T follicular helper cell (primary cell): ENCODE measurements around the gene TARDBP.
"Not testable (repeated sequence)": the region's sequence is repeated elsewhere in the genome, so short reads cannot be mapped to it uniquely, and the experiment has no call there.

ENCODE experiments used
- DNase-seq: peaks from one replicate; pipeline ENCODE4 v3.0.0-alpha.2; 2020; ENCODE audit warnings: low read depth

Gene TARDBP

GRCh38 chr1:10992864-10993263 lies 19.6 kb upstream of the TARDBP start:
- DNase-seq, result no peak

- DNase-seq, result no peak
Measured at GRCh38 chr1:10996100-10996499, 16.4 kb upstream of the TARDBP start.

- DNase-seq, result no peak
Measured at GRCh38 chr1:11000526-11000925, 11.9 kb upstream of the TARDBP start.

DNA sequence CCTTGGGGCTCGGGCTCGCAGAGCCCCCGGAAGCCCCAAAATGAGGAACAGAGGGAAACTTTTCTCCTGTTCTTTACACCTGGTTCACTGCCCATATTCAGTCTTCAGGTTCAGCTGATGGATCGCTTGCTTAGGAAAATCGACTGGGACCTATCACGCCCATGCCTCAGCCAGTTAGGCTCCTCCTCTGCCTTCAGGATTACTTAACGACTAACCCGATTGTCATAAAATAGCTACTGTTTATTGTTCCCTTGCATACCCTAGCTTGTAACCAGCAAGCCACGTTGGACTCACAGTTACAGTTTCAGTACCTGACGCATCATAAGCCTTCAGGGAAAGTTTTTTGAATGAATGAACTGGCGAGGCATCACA lies 692 bp downstream of the TARDBP start:
- no peak for DNase-seq

GRCh38 chr1:11019358-11019757 lies 6.9 kb downstream of the TARDBP start:
- DNase-seq, result not testable (repeated sequence)

DNA sequence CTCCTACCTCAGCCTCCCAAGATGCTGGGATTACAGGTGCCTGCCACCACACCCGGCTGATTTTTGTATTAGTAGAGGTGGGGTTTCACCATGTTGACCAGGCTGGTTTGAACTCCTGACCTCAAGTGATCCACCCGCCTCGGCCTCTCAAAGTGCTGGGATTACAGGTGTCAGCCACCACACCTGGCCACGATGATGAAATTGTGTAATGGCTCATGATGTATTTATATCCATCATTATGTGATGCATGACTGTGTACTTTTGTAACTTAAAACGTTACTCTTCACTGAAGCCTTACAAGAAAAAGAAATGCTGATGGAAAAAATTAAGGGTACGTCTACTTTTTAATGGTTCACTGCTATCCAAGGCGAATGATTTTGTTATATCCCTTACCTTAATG lies 7.5 kb downstream of the TARDBP start:
- DNase-seq, result no peak

DNA sequence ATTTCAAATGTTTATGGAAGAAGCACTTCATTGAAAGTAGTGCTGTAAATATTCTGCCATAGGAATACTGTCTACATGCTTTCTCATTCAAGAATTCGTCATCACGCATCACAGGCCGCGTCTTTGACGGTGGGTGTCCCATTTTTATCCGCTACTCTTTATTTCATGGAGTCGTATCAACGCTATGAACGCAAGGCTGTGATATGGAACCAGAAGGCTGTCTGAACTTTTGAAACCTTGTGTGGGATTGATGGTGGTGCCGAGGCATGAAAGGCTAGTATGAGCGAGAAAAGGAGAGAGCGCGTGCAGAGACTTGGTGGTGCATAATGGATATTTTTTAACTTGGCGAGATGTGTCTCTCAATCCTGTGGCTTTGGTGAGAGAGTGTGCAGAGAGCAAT lies 10.7 kb downstream of the TARDBP start:
- no peak for DNase-seq

DNA sequence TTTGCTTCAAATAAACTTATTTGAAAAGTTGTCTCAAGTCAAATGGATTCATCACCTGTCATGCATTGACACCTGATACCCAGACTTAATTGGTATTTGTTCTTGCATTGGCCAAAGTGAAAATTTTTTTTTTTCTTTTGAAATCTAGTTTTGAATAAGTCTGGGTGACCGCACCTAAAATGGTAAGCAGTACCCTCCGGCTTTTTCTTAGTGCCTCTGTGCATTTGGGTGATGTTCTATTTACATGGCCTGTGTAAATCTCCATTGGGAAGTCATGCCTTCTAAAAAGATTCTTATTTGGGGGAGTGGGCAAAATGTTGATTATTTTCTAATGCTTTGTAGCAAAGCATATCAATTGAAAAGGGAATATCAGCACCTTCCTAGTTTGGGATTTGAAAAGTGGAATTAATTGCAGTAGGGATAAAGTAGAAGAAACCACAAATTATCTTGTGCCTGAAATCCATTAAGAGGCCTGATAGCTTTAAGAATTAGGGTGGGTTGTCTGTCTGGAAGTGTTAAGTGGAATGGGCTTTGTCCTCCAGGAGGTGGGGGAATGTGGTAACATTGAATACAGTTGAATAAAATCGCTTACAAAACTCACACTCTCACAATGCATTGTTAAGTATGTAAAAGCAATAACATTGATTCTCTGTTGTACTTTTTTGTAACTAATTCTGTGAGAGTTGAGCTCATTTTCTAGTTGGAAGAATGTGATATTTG lies 11.9 kb downstream of the TARDBP start:
- DNase-seq, result no peak

GRCh38 chr1:11024874-11025203 lies 12.4 kb downstream of the TARDBP start:
- no peak for DNase-seq

DNA sequence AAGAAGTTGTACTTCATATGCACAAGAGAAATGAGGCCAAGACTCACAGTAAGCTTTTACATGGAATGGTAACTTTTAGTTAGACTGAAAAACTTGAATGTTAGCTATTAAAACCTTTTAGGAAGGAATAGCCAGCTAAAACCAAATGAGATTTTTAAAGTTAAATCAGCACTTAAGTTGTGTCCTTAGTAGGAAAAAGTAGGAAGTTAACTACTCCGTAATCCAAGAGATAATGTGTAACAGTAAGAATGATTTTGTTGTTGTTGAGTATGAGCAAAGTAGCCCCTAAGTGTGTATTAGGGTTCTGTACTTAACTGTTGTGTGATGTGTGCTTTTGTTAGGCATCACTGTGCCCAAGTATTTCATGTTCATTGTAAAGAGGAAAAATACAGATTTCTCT lies 13.2 kb downstream of the TARDBP start:
- DNase-seq, result no peak

DNA sequence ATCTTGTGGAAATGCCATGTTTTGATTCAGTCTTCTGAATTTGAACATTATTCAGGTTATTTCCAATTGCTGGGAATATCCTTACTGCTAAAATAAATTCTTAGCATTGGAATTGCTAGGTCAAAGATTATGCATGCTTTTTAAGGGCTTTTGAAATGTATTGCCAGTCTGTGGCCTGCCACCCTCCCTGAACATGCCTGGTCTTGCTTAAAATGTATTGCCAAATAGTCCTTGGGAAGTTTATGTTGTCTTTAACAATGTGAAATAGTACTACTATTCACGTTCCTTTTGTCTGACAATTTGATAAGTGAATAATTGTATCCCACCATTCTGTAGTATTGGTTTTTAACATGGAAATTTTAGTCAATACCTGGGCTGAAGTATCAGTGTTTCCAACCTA lies 13.6 kb downstream of the TARDBP start:
- DNase-seq, result no peak

GRCh38 chr1:11026903-11027302 lies 14.4 kb downstream of the TARDBP start:
- DNase-seq, result no peak

DNA sequence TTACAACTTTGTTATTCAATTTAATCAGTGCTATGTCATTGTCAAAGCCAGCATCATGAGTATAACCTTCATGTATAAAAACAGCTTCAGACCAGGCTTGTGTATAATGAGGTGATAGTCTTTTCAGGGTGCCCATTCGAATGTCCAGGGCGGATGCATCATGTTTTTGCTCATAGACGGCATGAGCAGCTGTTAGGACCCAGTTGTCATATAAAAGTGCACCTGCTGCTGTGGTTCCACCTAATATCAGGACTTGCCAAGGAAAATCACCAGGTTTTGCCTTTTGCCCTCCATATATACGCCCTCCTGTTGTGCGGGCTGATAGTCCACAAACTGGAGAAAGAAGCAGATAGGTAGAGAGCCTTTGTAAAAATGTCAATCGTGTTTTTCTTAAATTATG lies 14.9 kb downstream of the TARDBP start:
- no peak for DNase-seq

DNA sequence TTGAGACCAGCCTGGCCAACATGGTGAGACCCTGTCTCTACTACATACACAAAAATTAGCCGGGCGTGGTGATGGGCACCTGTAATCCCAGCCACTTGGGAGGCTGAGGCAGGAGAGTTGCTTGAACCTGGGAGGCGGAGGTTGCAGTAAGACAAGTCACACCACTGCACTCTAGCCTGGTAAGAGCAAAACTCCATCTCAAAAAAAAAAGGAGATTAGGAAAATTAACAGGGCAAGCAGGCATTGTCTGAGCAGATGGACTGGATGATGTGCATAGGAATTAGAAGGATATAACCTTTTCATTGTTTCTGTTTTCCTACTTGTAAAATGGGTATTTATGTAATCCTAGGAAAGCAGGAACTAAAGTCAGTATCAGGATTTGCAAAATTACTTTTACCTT lies 15.6 kb downstream of the TARDBP start:
- DNase-seq, result no peak

DNA sequence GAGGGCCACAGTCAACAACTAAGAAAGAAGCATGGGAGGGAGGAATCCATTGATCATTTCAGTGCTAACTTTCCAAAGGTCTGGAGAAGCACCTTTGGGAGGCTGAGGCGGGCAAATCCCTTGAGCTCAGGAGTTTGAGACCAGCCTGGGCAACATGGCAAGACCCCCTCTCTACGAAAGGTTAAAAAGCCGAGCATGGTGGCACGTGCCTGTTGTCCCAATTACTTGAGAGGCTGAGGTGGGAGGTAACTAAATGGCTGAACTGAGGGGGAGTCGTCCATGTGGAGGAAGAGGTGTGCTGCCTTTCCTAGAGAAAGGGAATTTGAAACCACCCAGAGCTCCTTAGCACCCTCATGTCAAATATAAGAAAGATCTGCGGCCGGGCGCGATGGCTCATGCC lies 18.4 kb downstream of the TARDBP start:
- no peak for DNase-seq

GRCh38 chr1:11031624-11032262 lies 19.3 kb downstream of the TARDBP start:
- no peak for DNase-seq

GRCh38 chr1:11037019-11037739 lies 24.7 kb downstream of the TARDBP start:
- DNase-seq, result not testable (repeated sequence)

GRCh38 chr1:11037740-11038182 lies 25.3 kb downstream of the TARDBP start:
- peak; percentile 80 for DNase-seq

DNA sequence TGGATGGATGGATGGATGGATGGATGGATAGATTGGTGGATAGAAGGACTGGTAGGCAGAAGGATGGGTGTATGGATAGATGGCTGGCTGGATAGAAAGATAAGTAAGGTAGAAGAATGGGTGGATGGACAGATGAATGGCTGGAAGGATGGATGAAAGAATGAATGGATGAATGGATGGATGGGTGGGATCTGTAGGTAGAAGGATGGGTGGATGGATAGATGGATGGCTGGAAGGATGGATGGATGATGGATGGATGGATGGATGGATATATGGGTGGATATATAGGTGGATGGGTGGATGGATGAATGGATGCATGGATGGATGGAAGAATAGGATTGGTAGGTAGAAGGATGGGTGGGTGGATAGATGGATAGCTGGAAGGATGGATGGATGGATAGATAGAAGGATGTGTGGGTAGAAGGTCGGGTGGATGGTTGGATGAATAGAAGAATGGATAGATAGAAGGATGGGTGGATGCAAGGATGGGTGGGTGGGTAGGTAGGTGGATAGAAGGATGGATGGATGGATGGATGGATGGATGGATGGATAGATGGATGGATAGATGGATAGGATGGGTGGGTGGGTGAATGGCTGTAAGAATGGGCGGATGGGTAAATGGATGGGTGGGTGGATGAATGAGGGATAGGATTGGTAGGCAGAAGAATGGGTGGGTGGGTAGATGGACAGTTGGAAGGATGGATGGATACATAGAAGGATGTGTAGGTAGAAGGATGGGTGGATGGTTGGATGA lies 27.1 kb downstream of the TARDBP start:
- DNase-seq, result no peak

DNA sequence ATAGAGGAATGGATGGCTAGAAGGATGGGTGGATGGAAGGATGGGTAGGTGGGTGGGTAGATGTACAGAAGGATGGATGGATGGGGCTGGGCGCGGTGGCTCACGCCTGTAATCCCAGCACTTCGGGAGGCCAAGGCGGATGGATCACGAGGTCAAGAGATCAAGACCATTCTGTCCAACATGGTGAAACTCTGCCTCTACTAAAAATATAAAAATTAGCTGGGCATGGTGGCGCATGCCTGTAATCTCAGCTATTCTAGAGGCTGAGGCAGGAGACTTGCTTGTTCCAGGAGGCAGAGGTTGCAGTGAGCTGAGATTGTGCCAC lies 27.6 kb downstream of the TARDBP start:
- DNase-seq, result not testable (repeated sequence)

DNA sequence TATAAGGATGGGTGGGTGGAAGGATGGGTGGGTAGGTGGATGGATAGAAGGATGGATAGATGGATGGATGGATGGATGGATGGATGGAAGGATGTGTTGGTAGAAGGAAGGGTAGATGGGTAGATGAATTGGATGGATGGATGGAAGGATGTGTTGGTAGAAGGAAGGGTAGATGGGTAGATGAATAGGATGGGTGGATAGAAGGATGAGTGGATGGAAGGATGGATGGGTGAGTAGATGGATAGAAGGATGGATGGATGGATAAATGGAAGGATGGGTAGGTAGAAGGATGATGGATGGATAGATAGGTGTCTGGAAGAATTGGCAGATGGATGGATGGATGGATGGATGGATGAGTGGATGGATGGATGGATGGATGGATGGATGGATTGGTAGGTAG lies 28.6 kb downstream of the TARDBP start:
- DNase-seq, result no peak

DNA sequence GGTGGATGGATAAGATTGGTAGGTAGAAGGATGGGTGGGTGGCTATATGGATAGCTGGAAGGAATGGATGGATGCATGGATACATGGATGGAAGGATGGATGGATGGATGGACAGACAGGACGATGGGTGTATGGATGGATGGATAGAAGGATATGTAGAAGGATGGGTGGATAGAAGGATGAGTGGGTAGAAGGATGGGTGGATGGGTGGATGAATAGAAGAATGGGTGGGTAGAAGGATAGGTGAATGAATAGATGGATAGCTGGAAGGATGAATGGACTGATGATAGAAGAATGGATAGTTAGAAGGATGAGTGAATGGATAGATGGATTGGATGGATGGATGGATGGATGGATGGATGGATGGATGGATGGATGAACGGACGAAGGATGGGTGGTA lies 29.6 kb downstream of the TARDBP start:
- no peak for DNase-seq
